WTC11 (cell line): ENCODE data around the gene BAG1. TPM values are rescaled to one million over a fixed set of nuclear protein-coding genes. Genes with fewer than 3 reads are reported as not detected.

ENCODE experiments used
- ATAC-seq: fragments of 200-7000 bp; cut with Tn5 transposase; 2 replicates; pipeline ENCODE4 v1.10.0; 2021; ENCODE audit warnings: mild to moderate bottlenecking, moderate library complexity
- CTCF ChIA-PET: fragments of 300-600 bp; sonication (Branson Sonifier 250); formaldehyde crosslinking; loops from one replicate; lab custom pipeline; 2021; ENCODE audit warnings: antibody characterized with exemption; lab: Charles Lee
- POLR2A ChIA-PET: fragments of 350-600 bp; sonication (Branson Sonifier 250); formaldehyde crosslinking; loops from one replicate; lab custom pipeline; 2021; ENCODE audit warnings: antibody characterized with exemption; lab: Charles Lee
- DNase-seq: peaks from one replicate; pipeline ENCODE4 v3.0.0; 2021; ENCODE audit warnings: low spot score
- H3K27ac Mint-ChIP-seq: 2 replicates; pipeline ENCODE4 v1.8.0; 2021; ENCODE audit warnings: mixed read lengths
- H3K27me3 Mint-ChIP-seq: 2 replicates; pipeline ENCODE4 v1.8.0; 2021; ENCODE audit warnings: low read depth, mild to moderate bottlenecking, moderate library complexity, mixed read lengths
- H3K36me3 Mint-ChIP-seq: 2 replicates; pipeline ENCODE4 v1.8.0; 2021; ENCODE audit warnings: mixed read lengths
- H3K4me1 Mint-ChIP-seq: 2 replicates; pipeline ENCODE4 v1.8.0; 2022; ENCODE audit warnings: mixed read lengths
- H3K4me3 Mint-ChIP-seq: 2 replicates; pipeline ENCODE4 v1.8.0; 2021; ENCODE audit warnings: mild to moderate bottlenecking, moderate library complexity, mixed read lengths
- H3K9me3 Mint-ChIP-seq: 2 replicates; pipeline ENCODE4 v1.8.0; 2021; ENCODE audit warnings: mixed read lengths
- CREM ChIP-seq: sonication (generic); formaldehyde crosslinking; IDR thresholded peaks from 2 replicates; pipeline ENCODE4 v1.8.1; 2022; ENCODE audit warnings: mild to moderate bottlenecking, missing genetic modification reagents, moderate library complexity
- ESRRA ChIP-seq: sonication (generic); formaldehyde crosslinking; IDR thresholded peaks from 2 replicates; pipeline ENCODE4 v1.8.1; 2022; ENCODE audit warnings: mild to moderate bottlenecking, missing genetic modification reagents, borderline replicate concordance
- FOXK1 ChIP-seq: sonication (generic); formaldehyde crosslinking; IDR thresholded peaks from 2 replicates; pipeline ENCODE4 v1.8.0; 2022; ENCODE audit warnings: mild to moderate bottlenecking, moderate library complexity, missing genetic modification reagents
- GRHL2 ChIP-seq: fragments of 250-450 bp; sonication (Bioruptor Pico); IDR thresholded peaks from 2 replicates; pipeline ENCODE4 v1.8.0; 2022; ENCODE audit warnings: mild to moderate bottlenecking, moderate library complexity; ENCODE audit not compliant: insufficient replicate concordance, severe bottlenecking
- MXD4 ChIP-seq: fragments of 250-450 bp; sonication (Bioruptor Pico); IDR thresholded peaks from 2 replicates; pipeline ENCODE4 v1.8.0; 2021; ENCODE audit warnings: mild to moderate bottlenecking, moderate library complexity, borderline replicate concordance
- MYBL2 ChIP-seq: sonication (generic); formaldehyde crosslinking; IDR thresholded peaks from 2 replicates; pipeline ENCODE4 v1.8.1; 2023; ENCODE audit warnings: mild to moderate bottlenecking, moderate library complexity, missing genetic modification reagents
- NFATC4 ChIP-seq: fragments of 250-450 bp; sonication (Bioruptor Pico); IDR thresholded peaks from 2 replicates; pipeline ENCODE4 v1.9.0; 2021; ENCODE audit warnings: mild to moderate bottlenecking
- RELA ChIP-seq: sonication (generic); formaldehyde crosslinking; IDR thresholded peaks from 2 replicates; pipeline ENCODE4 v1.8.1; 2022; ENCODE audit warnings: missing genetic modification reagents, mild to moderate bottlenecking, borderline replicate concordance
- RORB ChIP-seq: fragments of 250-450 bp; sonication (Bioruptor Pico); IDR thresholded peaks from 2 replicates; pipeline ENCODE4 v1.9.0; 2021; ENCODE audit warnings: mild to moderate bottlenecking
- SMAD4 ChIP-seq: sonication (generic); formaldehyde crosslinking; IDR thresholded peaks from 2 replicates; pipeline ENCODE4 v1.8.0; 2022; ENCODE audit warnings: mild to moderate bottlenecking, missing genetic modification reagents
- SP1 ChIP-seq: sonication (generic); formaldehyde crosslinking; conservative IDR thresholded peaks from 2 replicates; pipeline ENCODE4 v1.8.1; 2022; ENCODE audit warnings: missing genetic modification reagents
- TCF7 ChIP-seq: sonication (generic); formaldehyde crosslinking; IDR thresholded peaks from 2 replicates; pipeline ENCODE4 v1.8.0; 2022; ENCODE audit warnings: mild to moderate bottlenecking, low read depth, missing genetic modification reagents, moderate library complexity
- ZNF219 ChIP-seq: sonication (generic); formaldehyde crosslinking; IDR thresholded peaks from 2 replicates; pipeline ENCODE4 v1.8.0; 2023; ENCODE audit warnings: missing genetic modification reagents, mild to moderate bottlenecking, borderline replicate concordance
- ZNF671 ChIP-seq: fragments of 250-450 bp; sonication (Bioruptor Pico); IDR thresholded peaks from 2 replicates; pipeline ENCODE4 v1.8.0; 2021; ENCODE audit warnings: mild to moderate bottlenecking
- total RNA-seq: library from RNA; stranded (reverse); gene quantifications from 3 replicates; pipeline ENCODE4 v1.2.3, GENCODE V29; 2021
- TF ChIP-seq, protein P1 (sequence below): sonication (generic); formaldehyde crosslinking; IDR thresholded peaks from 2 replicates; pipeline ENCODE4 v1.8.1; 2022; ENCODE audit warnings: low read depth, missing genetic modification reagents, borderline replicate concordance
- TF ChIP-seq, protein P2 (sequence below): fragments of 250-450 bp; sonication (Bioruptor Pico); IDR thresholded peaks from 2 replicates; pipeline ENCODE4 v1.9.0; 2021; ENCODE audit warnings: mild to moderate bottlenecking
- TF ChIP-seq, protein P3 (sequence below): sonication (generic); formaldehyde crosslinking; IDR thresholded peaks from 2 replicates; pipeline ENCODE4 v1.8.0; 2023; ENCODE audit warnings: mild to moderate bottlenecking, missing genetic modification reagents
- TF ChIP-seq, protein P4 (sequence below): fragments of 250-450 bp; sonication (Bioruptor Pico); IDR thresholded peaks from 2 replicates; pipeline ENCODE4 v1.9.0; 2021; ENCODE audit warnings: mild to moderate bottlenecking
- TF ChIP-seq, protein P5 (sequence below): sonication (generic); formaldehyde crosslinking; IDR thresholded peaks from 2 replicates; pipeline ENCODE4 v1.8.0; 2023; ENCODE audit warnings: missing genetic modification reagents, mild to moderate bottlenecking, borderline replicate concordance
- TF ChIP-seq, protein P6 (sequence below): sonication (generic); formaldehyde crosslinking; IDR thresholded peaks from 2 replicates; pipeline ENCODE4 v1.8.1; 2023; ENCODE audit warnings: mild to moderate bottlenecking, missing genetic modification reagents, moderate library complexity

The BAG1 gene
- total RNA-seq, 1 experiment from 2014 or later: 52.9 TPM

DNA sequence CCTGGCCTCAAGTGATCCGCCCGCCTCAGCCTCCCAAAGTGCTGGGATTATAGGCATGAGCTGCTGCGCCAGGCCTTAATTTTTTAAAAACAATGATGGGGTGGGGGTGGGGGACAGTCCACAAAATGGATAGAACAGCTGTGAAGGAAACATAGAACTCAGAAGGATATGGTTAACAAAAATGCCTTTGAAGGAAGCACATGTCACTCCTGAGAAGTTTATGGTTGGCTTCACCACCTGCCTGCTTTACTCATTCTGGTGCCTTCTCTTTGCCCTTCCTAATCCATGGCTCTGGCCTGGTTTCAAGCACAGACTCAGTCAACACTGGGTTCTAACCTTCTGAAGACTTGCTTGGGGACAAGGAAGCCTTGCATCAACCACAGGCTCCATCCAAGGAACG is 10.3 kb downstream of the BAG1 start (continued):
- TF ChIP-seq ESRRA (CRISPR knock-in tag) (no peak), GRHL2 (CRISPR knock-in tag) (no peak), ZNF219 (CRISPR knock-in tag) (no peak), MXD4 (no peak), FOXK1 (CRISPR knock-in tag) (no peak), SP1 (CRISPR knock-in tag) (no peak), RELA (CRISPR knock-in tag) (no peak), CREM (no peak), NFATC4 (CRISPR knock-in tag) (no peak)
- TF ChIP-seq, protein P1, sequence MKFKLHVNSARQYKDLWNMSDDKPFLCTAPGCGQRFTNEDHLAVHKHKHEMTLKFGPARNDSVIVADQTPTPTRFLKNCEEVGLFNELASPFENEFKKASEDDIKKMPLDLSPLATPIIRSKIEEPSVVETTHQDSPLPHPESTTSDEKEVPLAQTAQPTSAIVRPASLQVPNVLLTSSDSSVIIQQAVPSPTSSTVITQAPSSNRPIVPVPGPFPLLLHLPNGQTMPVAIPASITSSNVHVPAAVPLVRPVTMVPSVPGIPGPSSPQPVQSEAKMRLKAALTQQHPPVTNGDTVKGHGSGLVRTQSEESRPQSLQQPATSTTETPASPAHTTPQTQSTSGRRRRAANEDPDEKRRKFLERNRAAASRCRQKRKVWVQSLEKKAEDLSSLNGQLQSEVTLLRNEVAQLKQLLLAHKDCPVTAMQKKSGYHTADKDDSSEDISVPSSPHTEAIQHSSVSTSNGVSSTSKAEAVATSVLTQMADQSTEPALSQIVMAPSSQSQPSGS: no peak
- TF ChIP-seq, protein P2, sequence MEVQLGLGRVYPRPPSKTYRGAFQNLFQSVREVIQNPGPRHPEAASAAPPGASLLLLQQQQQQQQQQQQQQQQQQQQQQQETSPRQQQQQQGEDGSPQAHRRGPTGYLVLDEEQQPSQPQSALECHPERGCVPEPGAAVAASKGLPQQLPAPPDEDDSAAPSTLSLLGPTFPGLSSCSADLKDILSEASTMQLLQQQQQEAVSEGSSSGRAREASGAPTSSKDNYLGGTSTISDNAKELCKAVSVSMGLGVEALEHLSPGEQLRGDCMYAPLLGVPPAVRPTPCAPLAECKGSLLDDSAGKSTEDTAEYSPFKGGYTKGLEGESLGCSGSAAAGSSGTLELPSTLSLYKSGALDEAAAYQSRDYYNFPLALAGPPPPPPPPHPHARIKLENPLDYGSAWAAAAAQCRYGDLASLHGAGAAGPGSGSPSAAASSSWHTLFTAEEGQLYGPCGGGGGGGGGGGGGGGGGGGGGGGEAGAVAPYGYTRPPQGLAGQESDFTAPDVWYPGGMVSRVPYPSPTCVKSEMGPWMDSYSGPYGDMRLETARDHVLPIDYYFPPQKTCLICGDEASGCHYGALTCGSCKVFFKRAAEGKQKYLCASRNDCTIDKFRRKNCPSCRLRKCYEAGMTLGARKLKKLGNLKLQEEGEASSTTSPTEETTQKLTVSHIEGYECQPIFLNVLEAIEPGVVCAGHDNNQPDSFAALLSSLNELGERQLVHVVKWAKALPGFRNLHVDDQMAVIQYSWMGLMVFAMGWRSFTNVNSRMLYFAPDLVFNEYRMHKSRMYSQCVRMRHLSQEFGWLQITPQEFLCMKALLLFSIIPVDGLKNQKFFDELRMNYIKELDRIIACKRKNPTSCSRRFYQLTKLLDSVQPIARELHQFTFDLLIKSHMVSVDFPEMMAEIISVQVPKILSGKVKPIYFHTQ (CRISPR knock-in tag): no peak
- TF ChIP-seq, protein P3, sequence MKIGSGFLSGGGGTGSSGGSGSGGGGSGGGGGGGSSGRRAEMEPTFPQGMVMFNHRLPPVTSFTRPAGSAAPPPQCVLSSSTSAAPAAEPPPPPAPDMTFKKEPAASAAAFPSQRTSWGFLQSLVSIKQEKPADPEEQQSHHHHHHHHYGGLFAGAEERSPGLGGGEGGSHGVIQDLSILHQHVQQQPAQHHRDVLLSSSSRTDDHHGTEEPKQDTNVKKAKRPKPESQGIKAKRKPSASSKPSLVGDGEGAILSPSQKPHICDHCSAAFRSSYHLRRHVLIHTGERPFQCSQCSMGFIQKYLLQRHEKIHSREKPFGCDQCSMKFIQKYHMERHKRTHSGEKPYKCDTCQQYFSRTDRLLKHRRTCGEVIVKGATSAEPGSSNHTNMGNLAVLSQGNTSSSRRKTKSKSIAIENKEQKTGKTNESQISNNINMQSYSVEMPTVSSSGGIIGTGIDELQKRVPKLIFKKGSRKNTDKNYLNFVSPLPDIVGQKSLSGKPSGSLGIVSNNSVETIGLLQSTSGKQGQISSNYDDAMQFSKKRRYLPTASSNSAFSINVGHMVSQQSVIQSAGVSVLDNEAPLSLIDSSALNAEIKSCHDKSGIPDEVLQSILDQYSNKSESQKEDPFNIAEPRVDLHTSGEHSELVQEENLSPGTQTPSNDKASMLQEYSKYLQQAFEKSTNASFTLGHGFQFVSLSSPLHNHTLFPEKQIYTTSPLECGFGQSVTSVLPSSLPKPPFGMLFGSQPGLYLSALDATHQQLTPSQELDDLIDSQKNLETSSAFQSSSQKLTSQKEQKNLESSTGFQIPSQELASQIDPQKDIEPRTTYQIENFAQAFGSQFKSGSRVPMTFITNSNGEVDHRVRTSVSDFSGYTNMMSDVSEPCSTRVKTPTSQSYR (CRISPR knock-in tag): no peak
- TF ChIP-seq, protein P4, sequence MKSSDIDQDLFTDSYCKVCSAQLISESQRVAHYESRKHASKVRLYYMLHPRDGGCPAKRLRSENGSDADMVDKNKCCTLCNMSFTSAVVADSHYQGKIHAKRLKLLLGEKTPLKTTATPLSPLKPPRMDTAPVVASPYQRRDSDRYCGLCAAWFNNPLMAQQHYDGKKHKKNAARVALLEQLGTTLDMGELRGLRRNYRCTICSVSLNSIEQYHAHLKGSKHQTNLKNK (CRISPR knock-in tag): no peak
- TF ChIP-seq, all 79 proteins: peak for 0

DNA sequence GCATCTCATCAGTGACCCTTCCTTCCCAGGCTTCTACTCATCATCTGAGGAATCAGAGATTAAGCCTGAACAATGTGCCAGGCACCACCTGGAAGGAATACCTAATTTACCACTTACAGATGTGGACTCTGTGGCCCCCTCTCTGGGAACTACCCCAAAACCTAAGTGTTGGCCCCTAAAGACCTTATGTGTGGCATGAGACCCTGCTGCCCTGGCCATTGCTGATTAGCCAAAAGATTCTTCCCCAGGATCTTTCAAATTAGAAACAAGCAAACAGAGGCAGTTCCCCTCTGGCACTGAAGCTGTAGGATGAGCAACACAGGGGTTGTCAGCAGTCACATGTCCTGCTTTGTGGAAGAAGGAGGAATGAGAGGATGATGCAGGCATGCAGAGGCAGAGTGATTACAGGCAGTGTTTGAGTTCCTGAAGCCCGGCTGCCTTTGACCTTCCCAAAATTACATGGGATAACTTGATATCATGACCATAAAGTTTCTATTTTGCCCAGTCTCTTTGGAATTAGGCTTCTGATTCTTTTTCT is 14.0 kb downstream of the BAG1 start:
- POLR2A ChIA-PET: no interaction called here
- CTCF ChIA-PET: no interaction called here
- TF ChIP-seq, protein P2 (CRISPR knock-in tag): no peak
- TF ChIP-seq, protein P5, sequence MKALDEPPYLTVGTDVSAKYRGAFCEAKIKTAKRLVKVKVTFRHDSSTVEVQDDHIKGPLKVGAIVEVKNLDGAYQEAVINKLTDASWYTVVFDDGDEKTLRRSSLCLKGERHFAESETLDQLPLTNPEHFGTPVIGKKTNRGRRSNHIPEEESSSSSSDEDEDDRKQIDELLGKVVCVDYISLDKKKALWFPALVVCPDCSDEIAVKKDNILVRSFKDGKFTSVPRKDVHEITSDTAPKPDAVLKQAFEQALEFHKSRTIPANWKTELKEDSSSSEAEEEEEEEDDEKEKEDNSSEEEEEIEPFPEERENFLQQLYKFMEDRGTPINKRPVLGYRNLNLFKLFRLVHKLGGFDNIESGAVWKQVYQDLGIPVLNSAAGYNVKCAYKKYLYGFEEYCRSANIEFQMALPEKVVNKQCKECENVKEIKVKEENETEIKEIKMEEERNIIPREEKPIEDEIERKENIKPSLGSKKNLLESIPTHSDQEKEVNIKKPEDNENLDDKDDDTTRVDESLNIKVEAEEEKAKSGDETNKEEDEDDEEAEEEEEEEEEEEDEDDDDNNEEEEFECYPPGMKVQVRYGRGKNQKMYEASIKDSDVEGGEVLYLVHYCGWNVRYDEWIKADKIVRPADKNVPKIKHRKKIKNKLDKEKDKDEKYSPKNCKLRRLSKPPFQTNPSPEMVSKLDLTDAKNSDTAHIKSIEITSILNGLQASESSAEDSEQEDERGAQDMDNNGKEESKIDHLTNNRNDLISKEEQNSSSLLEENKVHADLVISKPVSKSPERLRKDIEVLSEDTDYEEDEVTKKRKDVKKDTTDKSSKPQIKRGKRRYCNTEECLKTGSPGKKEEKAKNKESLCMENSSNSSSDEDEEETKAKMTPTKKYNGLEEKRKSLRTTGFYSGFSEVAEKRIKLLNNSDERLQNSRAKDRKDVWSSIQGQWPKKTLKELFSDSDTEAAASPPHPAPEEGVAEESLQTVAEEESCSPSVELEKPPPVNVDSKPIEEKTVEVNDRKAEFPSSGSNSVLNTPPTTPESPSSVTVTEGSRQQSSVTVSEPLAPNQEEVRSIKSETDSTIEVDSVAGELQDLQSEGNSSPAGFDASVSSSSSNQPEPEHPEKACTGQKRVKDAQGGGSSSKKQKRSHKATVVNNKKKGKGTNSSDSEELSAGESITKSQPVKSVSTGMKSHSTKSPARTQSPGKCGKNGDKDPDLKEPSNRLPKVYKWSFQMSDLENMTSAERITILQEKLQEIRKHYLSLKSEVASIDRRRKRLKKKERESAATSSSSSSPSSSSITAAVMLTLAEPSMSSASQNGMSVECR (CRISPR knock-in tag): no peak
- TF ChIP-seq TCF7 (CRISPR knock-in tag) (no peak), RORB (CRISPR knock-in tag) (no peak), MYBL2 (CRISPR knock-in tag) (no peak), RELA (CRISPR knock-in tag) (no peak), ZNF671 (CRISPR knock-in tag) (no peak), SMAD4 (CRISPR knock-in tag) (no peak)
- TF ChIP-seq, protein P4 (CRISPR knock-in tag): no peak
- TF ChIP-seq, protein P6, sequence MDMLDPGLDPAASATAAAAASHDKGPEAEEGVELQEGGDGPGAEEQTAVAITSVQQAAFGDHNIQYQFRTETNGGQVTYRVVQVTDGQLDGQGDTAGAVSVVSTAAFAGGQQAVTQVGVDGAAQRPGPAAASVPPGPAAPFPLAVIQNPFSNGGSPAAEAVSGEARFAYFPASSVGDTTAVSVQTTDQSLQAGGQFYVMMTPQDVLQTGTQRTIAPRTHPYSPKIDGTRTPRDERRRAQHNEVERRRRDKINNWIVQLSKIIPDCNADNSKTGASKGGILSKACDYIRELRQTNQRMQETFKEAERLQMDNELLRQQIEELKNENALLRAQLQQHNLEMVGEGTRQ: no peak

More for the DNA sequence above, 14.0 kb downstream of the BAG1 start:
- Mint-ChIP-seq H3K4me3 (no peak overlapping the region), H3K4me1 (no peaks in the 10 kb centered on the region), H3K27me3 (no peaks in the 10 kb centered on the region), H3K36me3 (peaks cover 21% of the 10 kb centered on the region), H3K27ac (no peak overlapping the region; the same call in 1 of the 2 replicates), H3K9me3 (no peaks in the 10 kb centered on the region)
- ATAC-seq (no peak), DNase-seq (no peak)
